ENCODE results near the gene DYNC1I2.

The DYNC1I2 gene

DNA sequence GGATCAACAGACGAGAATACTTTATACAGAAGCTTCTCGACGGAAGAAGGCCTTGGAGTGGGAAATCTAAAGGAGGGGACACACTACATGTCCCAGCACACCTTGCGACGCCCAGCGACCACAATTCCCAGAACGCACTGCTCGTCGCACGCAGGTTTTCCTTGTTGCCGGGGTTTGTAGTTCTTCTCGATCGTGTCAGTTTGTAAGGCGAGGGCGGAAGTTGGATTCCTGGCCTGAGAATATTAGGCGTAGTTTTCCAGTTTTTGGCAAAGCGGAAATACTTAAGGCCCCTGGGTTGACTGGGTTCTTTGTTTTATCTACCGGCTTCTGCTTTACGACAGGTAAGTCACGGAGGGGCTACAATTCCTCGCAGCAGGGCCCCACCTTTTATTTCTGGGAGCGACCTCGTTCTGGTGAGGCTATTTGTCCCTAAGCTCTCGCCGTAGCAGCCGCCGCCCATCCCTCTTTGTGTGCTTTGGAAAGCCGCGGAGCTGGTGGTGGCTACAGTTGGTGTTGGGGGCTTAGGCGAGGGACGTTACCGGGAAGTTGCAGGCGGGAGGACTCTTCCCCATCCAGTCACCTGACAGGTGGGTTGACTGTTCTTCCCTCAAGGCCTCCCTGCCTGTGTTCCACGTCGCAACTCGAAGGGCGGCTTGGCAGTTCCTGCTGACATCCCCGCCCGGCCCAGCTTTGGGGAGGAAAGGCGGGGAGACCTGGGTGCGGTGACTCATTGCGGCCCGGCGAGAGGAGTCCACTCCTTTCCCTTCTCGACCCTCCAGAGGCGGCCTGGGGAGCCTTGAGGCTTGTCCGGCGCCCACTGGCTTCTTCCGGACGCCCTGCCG is at the start of gene DYNC1I2:
Gene DYNC1I2 (plus strand): TSS at position 183 of the 842 bp plus-strand sequence. CDS start 2,687 bp downstream, outside the sequence.
- in situ Hi-C loops (cut with MboI; ENCODE audit: low sequenced_read_pairs), result no loop called here

DNA sequence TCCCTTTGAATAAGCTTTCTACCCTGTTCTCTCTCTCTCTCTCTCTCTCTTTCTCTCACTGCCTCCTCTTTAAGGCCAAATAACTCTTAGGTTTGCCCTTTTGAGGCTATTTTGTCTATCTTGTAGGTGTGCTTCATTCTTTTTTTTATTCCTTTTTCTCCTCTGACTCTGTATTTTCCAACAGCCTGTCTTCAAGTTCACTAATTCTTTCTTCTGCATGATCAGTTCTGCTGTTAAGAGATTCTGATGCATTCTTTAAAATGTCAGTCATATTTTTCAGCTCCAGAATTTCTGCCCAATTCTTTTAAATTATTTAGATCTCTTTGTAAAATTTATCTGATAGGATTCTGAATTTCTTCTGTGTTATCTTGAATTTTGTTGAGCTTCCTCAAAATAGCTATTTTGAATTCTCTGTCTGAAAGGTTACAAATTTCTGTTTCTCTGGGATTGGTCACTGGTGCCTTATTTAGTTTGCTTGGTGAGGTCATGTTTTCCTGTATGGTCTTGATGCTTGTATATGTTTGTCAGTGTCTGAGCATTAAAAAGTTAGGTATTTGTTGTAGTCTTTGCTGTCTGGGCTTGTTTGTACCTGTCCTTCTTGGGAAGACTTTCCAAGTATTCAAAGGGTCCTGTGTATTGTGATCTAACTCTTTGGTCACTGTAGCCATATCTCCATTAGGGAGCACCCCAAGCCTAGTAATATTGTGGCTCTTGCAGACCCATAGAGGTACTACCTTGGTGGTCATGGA is 35.4 kb upstream of the DYNC1I2 start:
- in situ Hi-C loops (cut with MboI; ENCODE audit: low sequenced_read_pairs), result no loop called here

- in situ Hi-C loops (cut with MboI; ENCODE audit: low sequenced_read_pairs), result no loop called here
Observed at GRCh38 chr2:171652416-171652785, 34.9 kb upstream of the DYNC1I2 start.

GRCh38 chr2:171655586-171655985 is 31.7 kb upstream of the DYNC1I2 start:
- in situ Hi-C loops (cut with MboI; ENCODE audit: low sequenced_read_pairs), result no loop called here

GRCh38 chr2:171667041-171667440 is 20.2 kb upstream of the DYNC1I2 start:
- in situ Hi-C loops (cut with MboI; ENCODE audit: low sequenced_read_pairs), result no loop called here

DNA sequence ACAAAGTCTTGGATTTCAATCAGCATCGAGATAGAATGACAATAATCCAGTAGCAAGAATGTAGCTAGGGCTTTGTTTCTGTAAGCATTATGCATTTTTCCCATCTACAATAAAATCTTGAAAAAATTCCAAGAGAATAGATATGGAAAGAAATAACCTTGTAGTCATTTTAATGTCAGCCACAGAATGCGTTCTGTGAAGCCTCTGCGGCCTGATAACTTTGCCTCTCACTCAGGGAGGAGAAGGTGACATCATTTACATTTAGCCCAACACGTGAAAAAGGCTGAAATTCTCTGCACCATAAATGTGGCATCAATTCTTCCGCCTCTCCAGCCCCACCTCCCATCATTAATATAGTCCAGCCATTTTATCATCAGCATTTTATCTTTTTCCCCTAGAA is 19.1 kb upstream of the DYNC1I2 start:
- in situ Hi-C loops (cut with MboI; ENCODE audit: low sequenced_read_pairs), result no loop called here

GRCh38 chr2:171669121-171669520 is 18.1 kb upstream of the DYNC1I2 start:
- in situ Hi-C loops (cut with MboI; ENCODE audit: low sequenced_read_pairs), result no loop called here

- in situ Hi-C loops (cut with MboI; ENCODE audit: low sequenced_read_pairs), result no loop called here
Observed at GRCh38 chr2:171670655-171671054, 16.6 kb upstream of the DYNC1I2 start.

DNA sequence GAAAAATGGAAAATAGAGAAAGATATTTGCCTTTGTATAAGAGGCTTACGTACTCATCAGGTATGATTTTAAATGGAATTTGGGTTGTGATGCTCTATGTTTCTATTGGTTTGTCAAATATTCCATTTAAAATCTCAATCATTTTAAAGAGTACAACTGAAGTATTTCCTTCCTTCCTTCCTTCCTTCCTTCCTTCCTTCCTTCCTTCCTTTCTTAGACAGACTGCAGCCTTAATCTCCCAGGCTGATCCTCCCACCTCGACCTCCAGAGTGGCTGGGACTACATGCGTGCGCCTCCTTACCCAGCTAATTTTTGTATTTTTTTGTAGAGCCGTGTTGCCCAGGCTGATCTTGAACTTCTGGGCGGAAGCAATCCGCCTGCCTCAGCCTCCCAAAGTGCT is 15.4 kb upstream of the DYNC1I2 start:
- in situ Hi-C loops (cut with MboI; ENCODE audit: low sequenced_read_pairs), result no loop called here

DNA sequence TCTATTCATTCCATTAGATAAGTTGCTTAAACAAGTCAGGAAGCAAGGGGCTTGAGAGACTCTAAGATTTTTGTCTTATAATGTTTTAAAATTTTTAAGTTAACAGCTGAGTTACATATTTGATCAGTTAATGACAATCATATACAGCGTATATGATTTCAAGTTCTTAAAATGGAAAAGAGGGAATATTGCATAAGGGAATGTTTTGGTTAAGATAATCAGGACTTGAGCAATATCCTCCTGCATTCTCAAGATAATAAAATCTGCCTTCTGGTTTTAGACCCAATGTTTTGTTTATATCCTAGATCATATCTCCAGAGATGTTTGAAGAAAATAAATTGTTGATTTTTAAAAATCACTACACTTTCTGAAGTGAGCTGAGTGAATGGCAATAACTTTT is 13.4 kb upstream of the DYNC1I2 start:
- in situ Hi-C loops (cut with MboI; ENCODE audit: low sequenced_read_pairs), result no loop called here

DNA sequence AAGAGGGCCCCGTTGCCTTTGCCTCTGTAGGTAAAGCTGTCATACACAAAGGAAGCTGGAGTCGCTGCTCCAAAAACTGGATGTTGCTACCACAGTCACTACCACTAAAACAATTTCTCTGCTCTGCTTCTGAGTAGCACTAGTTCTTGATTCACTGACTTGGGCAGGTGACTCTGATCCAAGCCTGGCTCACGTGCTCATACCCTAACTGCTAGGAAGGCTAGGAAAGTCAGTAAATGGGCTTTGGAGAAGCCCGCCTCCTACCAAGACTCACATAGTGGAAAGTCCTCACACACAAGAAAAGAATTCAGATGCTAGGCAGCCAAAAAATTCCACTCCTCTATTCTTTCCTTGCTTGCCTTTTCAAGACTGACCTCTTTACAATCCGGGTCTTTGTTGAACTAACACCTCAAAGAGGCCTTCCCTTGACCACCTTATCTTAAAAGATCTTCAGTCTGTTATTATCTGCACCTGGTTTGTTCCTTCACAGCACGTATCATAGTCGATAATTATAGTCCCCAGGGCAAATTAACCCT is 11.4 kb upstream of the DYNC1I2 start:
- in situ Hi-C loops (cut with MboI; ENCODE audit: low sequenced_read_pairs), result no loop called here

DNA sequence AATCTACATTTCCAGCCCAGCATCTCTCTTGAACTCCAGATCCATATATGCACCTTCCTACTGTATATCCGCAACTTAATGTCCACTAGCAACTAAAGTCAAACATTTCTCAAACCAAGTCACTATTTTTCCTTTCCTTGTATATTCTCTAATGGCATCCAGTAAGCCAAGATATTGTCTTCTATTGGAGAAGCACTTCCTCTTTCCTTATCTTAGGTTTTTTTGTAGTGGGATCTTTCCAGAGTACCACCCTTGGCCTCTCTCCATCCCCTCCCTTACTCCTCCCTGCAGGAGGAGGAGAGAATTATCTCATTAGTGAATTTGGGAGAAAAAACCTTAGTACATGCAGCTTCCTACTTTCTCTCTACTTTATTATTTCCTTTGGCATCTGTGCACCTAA is 8.7 kb upstream of the DYNC1I2 start:
- in situ Hi-C loops (cut with MboI; ENCODE audit: low sequenced_read_pairs), result no loop called here

GRCh38 chr2:171688129-171688465 is 828 bp downstream of the DYNC1I2 start:
- in situ Hi-C loops (cut with MboI; ENCODE audit: low sequenced_read_pairs), result no loop called here

DNA sequence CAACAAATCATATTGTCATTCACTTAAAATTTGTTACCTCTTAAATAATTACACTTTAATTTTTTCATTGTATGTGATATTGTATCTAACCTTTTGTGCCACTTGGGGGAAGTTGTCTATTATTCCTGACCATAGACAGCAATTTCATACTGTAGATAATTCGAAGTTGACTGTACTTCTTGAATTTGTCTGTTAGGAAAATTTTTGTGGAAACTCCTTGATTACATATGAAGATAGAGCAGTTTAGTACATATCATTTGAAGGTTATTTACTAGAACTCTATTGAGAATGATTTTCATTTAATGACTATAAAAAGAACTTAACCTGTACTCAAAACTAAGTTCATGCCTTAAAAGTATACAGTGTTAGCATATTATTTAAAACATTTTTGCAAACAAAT is 5.1 kb downstream of the DYNC1I2 start:
- in situ Hi-C loops (cut with MboI; ENCODE audit: low sequenced_read_pairs), result no loop called here

DNA sequence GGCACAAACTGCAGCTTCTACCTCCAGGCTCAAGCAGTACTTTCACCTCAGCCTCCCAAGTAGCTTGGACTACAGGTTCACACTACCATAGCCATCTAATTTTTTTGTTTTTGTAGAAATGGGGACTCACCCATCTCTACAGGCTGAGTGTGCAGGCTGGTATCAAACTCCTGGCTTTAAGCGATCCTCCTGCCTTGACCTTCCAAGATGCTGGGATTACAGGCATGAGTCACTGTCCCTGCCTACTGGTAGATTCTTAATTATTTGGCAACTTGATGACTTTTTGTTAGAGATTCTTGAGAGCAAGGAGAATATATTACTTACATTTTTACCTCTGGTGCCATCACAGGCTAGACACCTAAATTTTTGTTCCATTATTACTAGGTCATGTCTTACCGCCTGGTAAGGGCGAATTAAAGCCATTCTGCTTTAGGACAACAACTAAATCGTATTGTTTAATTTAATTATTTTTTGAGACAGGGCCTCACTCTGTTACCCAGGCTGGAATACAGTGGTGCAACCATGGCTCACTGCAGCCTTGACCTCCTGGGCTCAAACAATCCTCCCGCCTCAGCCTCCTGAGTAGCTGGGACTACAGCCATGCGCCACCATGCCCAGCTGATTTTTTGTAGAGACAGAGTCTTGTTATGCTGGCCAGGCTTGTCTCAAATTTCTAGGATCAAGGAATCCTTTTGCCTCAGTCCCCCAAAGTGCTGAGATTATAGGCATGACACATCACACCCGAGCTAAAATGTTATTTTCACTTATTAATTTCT is 15.7 kb downstream of the DYNC1I2 start:
- in situ Hi-C loops (cut with MboI; ENCODE audit: low sequenced_read_pairs), result loop anchor here (25.0 kb wide), 2 partner anchors 409 to 784 kb away; partner anchors contain the start of gene DLX2

DNA sequence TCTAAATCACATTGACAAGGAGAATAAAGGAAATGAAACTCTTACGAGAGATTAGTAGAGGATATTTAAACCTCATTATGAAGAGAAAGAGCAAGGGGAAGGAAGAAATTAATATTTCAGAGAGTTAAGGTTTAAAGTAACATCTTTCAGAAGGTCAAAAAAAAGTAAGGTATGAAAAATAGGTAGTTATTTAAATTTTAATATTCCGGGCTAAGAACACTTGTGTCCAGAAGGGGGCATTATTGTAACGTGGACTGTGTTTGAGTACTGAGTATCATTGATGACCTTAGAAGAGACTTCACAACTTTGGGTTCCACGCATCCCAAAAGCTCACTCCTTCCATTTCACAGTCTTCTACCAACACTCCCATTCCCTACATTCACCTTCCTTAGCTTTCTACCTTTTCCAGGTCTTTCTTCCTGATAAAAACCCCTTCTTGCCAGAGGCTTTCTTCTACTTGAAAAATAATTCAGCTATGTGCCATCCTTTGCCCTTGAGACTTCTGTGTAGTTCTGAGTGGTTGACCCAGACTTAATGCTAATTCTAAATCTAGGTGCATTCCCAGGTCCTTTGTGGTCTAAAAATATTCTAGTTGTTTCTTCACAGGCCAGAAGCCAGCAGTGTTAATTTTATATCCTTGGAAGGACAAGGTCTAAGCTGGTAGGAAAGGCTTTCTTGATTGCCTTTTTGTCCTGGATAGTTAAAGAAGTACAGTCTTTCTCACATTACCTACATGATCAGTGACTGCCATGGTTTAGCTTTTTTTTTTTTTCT is 16.5 kb downstream of the DYNC1I2 start:
- in situ Hi-C loops (cut with MboI; ENCODE audit: low sequenced_read_pairs), result loop anchor here (25.0 kb wide), 2 partner anchors 409 to 784 kb away; partner anchors contain the start of gene DLX2

DNA sequence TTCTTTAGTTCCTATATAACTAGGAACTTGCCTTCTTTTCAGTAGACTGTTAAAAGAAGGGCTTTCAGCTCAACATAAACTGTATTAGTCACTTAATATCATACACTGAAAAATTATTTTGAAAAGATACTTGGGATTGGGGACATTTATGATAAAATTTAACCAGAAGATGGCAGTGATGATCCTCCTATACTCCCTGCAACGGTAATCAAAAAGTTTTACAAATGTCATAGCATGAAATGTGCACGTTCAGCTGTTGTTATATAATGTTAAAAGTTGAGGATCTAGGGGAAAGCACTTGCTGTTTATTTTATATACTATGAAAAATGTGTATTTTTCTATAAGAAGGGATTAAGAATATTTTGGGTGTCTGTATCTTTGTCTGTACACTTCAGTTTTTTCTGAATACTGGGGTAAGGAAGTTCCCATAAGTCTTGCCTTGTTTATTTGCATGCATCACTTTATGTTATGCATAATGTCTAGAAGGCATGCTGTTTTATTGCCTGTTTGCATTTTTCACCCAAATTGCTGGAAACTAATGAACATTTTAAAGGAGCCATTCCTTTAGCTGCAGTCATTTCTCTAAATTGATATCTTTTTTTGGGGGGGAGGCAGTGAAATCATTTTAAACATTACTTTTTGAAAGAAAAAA is 19.0 kb downstream of the DYNC1I2 start:
- in situ Hi-C loops (cut with MboI; ENCODE audit: low sequenced_read_pairs), result loop anchor here (25.0 kb wide), 2 partner anchors 406 to 781 kb away; partner anchors contain the start of gene DLX2

DNA sequence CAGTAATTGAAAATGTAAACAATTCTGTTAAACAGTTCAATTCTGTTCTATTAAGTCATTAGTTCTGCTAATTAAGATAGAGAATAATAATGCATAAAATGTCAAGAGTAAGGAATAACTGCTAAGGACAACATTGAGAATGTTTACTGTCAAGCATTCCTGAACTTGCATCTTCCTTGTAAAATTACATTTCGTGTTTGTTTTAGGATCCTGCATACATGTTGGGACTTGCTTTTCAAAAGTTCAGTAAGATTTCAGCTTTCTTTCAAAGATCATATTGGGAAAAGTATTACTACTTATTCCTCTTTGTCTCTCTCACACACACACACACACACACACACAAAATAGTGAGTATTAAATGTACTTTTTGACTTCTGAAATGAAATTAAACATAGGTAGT is 20.5 kb downstream of the DYNC1I2 start:
- in situ Hi-C loops (cut with MboI; ENCODE audit: low sequenced_read_pairs), result loop anchor here (25.0 kb wide), 2 partner anchors 405 to 780 kb away; partner anchors contain the start of gene DLX2

DNA sequence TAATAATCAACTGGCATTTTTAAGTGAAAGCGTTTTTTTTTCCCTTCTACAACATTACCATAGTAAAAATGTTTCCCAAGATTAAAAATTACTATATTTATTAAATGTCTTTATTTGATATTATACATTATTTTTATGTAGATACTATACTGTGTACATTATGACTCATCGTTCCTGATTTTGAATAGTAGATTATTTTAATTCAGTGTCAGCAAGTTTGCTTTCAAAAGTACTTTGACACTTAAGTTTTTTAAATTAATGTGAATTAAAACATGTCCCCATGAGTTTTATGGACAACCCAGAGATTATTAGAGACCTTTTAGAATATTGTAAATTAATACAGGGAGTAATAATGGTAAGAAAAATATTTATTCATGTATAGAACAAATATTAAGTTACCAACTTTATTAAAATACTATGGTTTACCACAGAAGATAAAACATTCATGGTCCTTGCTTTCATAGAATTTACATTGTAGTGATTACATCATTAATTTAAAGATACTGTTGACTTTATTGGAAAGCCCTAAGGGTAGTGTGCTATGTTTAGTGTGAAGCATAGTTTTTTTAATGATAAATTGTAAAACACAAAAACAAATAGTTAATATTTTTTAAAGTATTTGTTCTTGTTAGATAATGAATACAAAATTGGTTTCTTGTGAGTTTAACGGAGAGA is 21.9 kb downstream of the DYNC1I2 start:
- in situ Hi-C loops (cut with MboI; ENCODE audit: low sequenced_read_pairs), result loop anchor here (25.0 kb wide), 2 partner anchors 403 to 778 kb away; partner anchors contain the start of gene DLX2

Data from HL-60/S4 treated with phorbol 12-myristate 13-acetate at 8.2 ng/mL for 4 days and 3 days (cell line).